Thyroid gland (tissue), 4 donors: ENCODE results near the gene POFUT1. TPM values are rescaled to one million over a fixed set of nuclear protein-coding genes. Genes with fewer than 3 reads are reported as not detected.
"Not testable (repeated sequence)": the region's sequence is repeated elsewhere in the genome, so short reads cannot be mapped to it uniquely, and the experiment has no call there.

Experiments
- DNase-seq, 2 donors: peaks; one replicate each; pipeline ENCODE4 v3.0.0-alpha.2; 2019
- H3K27ac ChIP-seq, 3 donors: fragments of 200-600 bp; sonication (generic); 1 replicate in 2 of 3; 2 replicates in 1 of 3; pipeline ENCODE4 v1.5.1; 2016 to 2019; ENCODE audit warnings: mild to moderate bottlenecking in 1 of 3, moderate library complexity in 1 of 3
- H3K27me3 ChIP-seq: fragments of 200-600 bp; sonication (generic); one replicate; pipeline ENCODE4 v1.5.1; 2019
- H3K36me3 ChIP-seq, 2 donors: fragments of 200-600 bp; sonication (generic); one replicate each; pipeline ENCODE4 v1.5.1; 2016 to 2019
- H3K4me1 ChIP-seq, 2 donors: fragments of 200-600 bp; sonication (generic); one replicate each; pipeline ENCODE4 v1.5.1; 2017 to 2019
- H3K4me3 ChIP-seq, 3 donors: fragments of 200-600 bp; sonication (generic); replicated peaks in 1 of 3; 1 replicate in 2 of 3; 2 replicates in 1 of 3; pipeline ENCODE4 v1.5.1; 2016; ENCODE audit warnings: mild to moderate bottlenecking in 1 of 3
- H3K9me3 ChIP-seq: fragments of 200-600 bp; sonication (generic); one replicate; pipeline ENCODE4 v1.5.1; 2017
- POLR2A ChIP-seq, 2 donors: fragments of 450-650 bp; IDR thresholded peaks; one replicate each; pipeline ENCODE4 v1.6.1; 2017; ENCODE audit warnings: antibody characterized with exemption in 2 of 2, mild to moderate bottlenecking in 2 of 2, moderate library complexity in 1 of 2
- WGBS, 2 donors: methylation state at CpG; one replicate each; pipeline ENCODE4 v1.1.5; 2017; 5-methylcytosine and 5-hydroxymethylcytosine counted together
- intact Hi-C: fragments of 100-400 bp; cut with DNase I; formaldehyde crosslinking; loops from one replicate; pipeline ENCODE4 v1.15.1; 2023
- total RNA-seq, 4 donors: library from RNA; depleted of rRNA; stranded (reverse); fragments of >200 nt; gene quantifications; one replicate each; pipeline ENCODE4 v1.2.3, GENCODE V29; 2016
- TF ChIP-seq, protein P1 (sequence below), 6 experiments: fragments of 200-600 bp in 3 of 6; fragments of 450-650 bp in 3 of 6; sonication (generic) in 3 of 6; IDR thresholded peaks; one replicate each; pipeline ENCODE4 v1.5.1; 2016 to 2019; ENCODE audit warnings: antibody characterized with exemption in 6 of 6, mild to moderate bottlenecking in 2 of 6, inconsistent platforms in 1 of 6, moderate library complexity in 1 of 6

POFUT1 gene
- total RNA-seq, 4 donors from 2014 or later: 35.1 to 40.5 (median 38.5) TPM

DNA sequence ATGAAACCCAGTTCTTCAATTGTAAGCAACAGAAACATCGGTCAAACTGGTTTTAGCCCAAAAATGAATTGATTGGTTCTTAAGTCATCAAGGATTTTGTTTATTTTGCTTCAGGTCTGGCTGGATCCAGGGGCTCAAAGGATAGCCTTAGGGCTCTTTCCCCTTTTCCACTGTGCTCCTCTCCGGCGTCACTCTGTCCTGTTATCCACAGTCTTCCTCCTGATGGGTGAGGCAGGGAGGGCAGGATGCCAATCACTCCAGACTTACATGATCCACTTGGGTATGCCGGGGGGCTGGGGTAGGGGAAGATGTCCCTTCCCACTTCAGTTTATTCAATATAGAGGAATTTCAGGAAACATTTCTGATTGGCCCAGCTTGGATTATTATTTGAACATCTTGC lies 40.1 kb upstream of the POFUT1 start:
- no peak for DNase-seq
- Histone ChIP-seq H3K36me3 (peaks cover 25 to 28% of the 10 kb centered on the region in 2 donors), H3K4me3 (no peak overlapping the region), H3K4me1 (no peaks in the 10 kb centered on the region), H3K9me3 (no peaks in the 10 kb centered on the region), H3K27me3 (no peaks in the 10 kb centered on the region), H3K27ac (no peak overlapping the region)
- intact Hi-C loops: no loop called here
- 90 to 93% methylated on average over 4 of the region's 4 CpGs for WGBS, 2 donors
- TF ChIP-seq, protein P1, sequence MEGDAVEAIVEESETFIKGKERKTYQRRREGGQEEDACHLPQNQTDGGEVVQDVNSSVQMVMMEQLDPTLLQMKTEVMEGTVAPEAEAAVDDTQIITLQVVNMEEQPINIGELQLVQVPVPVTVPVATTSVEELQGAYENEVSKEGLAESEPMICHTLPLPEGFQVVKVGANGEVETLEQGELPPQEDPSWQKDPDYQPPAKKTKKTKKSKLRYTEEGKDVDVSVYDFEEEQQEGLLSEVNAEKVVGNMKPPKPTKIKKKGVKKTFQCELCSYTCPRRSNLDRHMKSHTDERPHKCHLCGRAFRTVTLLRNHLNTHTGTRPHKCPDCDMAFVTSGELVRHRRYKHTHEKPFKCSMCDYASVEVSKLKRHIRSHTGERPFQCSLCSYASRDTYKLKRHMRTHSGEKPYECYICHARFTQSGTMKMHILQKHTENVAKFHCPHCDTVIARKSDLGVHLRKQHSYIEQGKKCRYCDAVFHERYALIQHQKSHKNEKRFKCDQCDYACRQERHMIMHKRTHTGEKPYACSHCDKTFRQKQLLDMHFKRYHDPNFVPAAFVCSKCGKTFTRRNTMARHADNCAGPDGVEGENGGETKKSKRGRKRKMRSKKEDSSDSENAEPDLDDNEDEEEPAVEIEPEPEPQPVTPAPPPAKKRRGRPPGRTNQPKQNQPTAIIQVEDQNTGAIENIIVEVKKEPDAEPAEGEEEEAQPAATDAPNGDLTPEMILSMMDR (IDR thresholded peaks at IDR 0.05): no peak
- TF ChIP-seq POLR2A (IDR thresholded peaks at IDR 0.05): no peak

- Histone ChIP-seq H3K4me1 (no peaks in the 10 kb centered on the region), H3K4me3 (no peak overlapping the region), H3K36me3 (peaks cover 22 to 24% of the 10 kb centered on the region in 2 donors), H3K27me3 (no peaks in the 10 kb centered on the region), H3K27ac (no peak overlapping the region), H3K9me3 (no peaks in the 10 kb centered on the region)
- WGBS, 2 donors: 82 to 89% methylated on average over 2 of the region's 2 CpGs
- peak in 1 of 2 donors; percentile 8 for DNase-seq
- no peak for TF ChIP-seq POLR2A (IDR thresholded peaks at IDR 0.05)
- TF ChIP-seq, protein P1 (IDR thresholded peaks at IDR 0.05): no peak
- intact Hi-C loops: no loop called here
These were observed 39.3 kb upstream of the POFUT1 start for GRCh38 chr20:32168184-32168910.

GRCh38 chr20:32177696-32178095 lies 30.0 kb upstream of the POFUT1 start:
- H3K27me3 ChIP-seq, H3K9me3 ChIP-seq, intact Hi-C loops, H3K4me3 ChIP-seq, H3K4me1 ChIP-seq, DNase-seq, H3K36me3 ChIP-seq, H3K27ac ChIP-seq: not testable (repeated sequence)
- WGBS, 2 donors: 95 to 98% methylated on average over 7 of the region's 7 CpGs

DNA sequence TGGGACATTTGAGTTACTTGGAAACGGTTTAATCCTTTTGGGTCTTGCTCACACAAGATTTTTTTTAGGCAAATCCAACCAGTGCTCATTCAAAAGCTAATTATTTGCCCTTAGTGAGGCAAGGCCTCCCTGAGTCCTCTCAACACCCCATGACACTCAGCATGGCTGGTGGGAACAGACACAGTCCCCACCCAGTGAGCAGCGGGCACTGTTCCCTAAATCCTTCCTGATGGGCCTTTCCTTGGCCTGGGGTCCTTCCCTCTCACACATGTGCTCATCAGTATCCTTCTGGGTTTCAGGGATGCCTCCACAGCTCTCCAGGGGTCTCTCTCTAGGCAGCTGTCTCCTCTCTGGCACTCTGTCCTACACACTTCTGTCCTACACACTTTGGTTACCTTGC lies 28.2 kb upstream of the POFUT1 start:
- no peak for TF ChIP-seq POLR2A (IDR thresholded peaks at IDR 0.05)
- TF ChIP-seq, protein P1 (IDR thresholded peaks at IDR 0.05): no peak
- Histone ChIP-seq H3K4me1 (no peaks in the 10 kb centered on the region), H3K9me3 (no peaks in the 10 kb centered on the region), H3K4me3 (no peak overlapping the region), H3K36me3 (no peaks in the 10 kb centered on the region), H3K27ac (no peak overlapping the region), H3K27me3 (no peaks in the 10 kb centered on the region)
- intact Hi-C loops: no loop called here
- 91 to 95% methylated on average over 2 of the region's 2 CpGs for WGBS, 2 donors
- no peak for DNase-seq

- WGBS, 2 donors: 92 to 97% methylated on average over 4 of the region's 4 CpGs
- no peak for TF ChIP-seq POLR2A (IDR thresholded peaks at IDR 0.05)
- TF ChIP-seq, protein P1 (IDR thresholded peaks at IDR 0.05): no peak
- no peak overlapping the region for H3K4me3 ChIP-seq
- intact Hi-C loops: no loop called here
- H3K9me3 ChIP-seq: no peaks in the 10 kb centered on the region
- no peaks in the 10 kb centered on the region for H3K4me1 ChIP-seq
- H3K36me3 ChIP-seq: no peaks in the 10 kb centered on the region
- DNase-seq: no peak
- no peak overlapping the region for H3K27ac ChIP-seq
- H3K27me3 ChIP-seq: no peaks in the 10 kb centered on the region
These were observed 27.7 kb upstream of the POFUT1 start for GRCh38 chr20:32179934-32180333.
